HG02970 (cell line): ENCODE results near the gene CFAP97.

Source experiments
- ATAC-seq: cut with Tn5 transposase; IDR thresholded peaks from one replicate; pipeline ENCODE4 v1.9.1; 2021; ENCODE audit warnings: mild to moderate bottlenecking, moderate library complexity, moderate number of reproducible peaks; ENCODE audit not compliant: unreplicated experiment, low FRiP score

Gene CFAP97

DNA sequence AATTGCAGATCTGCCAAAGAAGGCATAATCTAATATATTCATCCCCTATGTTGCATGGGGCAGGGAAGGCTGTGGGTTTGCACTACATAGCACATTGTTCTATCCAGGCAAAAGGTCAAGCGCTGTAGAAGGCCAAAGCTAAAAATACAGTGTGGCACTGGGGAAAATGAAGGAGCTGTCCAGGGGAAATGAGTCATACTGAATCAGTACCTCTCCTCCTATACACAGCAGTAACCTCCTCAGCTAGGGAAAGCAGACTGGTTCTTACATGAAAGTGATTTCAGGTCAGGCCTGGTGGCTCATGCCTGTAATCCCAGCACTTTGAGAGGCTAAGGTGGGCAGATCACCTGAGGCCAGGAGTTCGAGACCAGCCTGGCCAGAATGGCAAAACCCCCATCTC lies 91.7 kb downstream of the CFAP97 start:
- no peak for ATAC-seq

- ATAC-seq, result no peak
Measured at GRCh38 chr4:185110375-185110823, 93.4 kb downstream of the CFAP97 start.

DNA sequence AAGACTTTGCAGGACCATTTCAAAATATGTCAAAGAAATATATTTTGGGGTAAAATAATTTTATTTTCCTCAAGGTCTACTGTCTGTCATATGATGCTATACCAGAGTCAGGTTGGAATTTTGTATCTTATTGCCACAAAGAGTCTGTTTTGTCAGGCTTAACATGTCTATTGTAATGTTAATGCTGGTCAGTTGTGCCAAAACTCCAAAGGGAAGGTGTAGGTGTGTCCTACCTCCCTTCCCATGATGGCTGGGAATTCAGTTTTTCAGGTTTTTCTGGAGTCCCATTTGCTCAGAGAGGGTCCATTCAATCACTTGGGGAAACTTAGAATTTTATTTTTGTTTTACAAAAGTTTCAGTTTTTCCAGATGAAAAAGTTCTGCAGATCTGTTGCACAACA lies 94.1 kb downstream of the CFAP97 start:
- no peak for ATAC-seq
